Cardiac muscle cell (in vitro differentiated cells and primary cell): Measurements from ENCODE around the gene OR1L1. TPM values are rescaled to one million over a fixed set of nuclear protein-coding genes. Genes with fewer than 3 reads are reported as not detected.

Experiments used
- DNase-seq, 2 donors: peaks; one replicate each; pipeline versions ENCODE4 v3.0.0 to v3.0.0-alpha.2; 2010 to 2017; ENCODE audit warnings: low read depth in 1 of 2, low spot score in 1 of 2
- H3K27ac ChIP-seq: fragments of 200-600 bp; sonication (generic); 2 replicates; pipeline ENCODE4 v1.5.1; 2016
- H3K27me3 ChIP-seq: fragments of 200-600 bp; sonication (generic); 2 replicates; pipeline ENCODE4 v1.6.0; 2016; ENCODE audit warnings: control low read depth
- H3K36me3 ChIP-seq: fragments of 200-600 bp; sonication (generic); 2 replicates; pipeline ENCODE4 v1.5.1; 2016; ENCODE audit warnings: control low read depth
- H3K4me1 ChIP-seq: fragments of 200-600 bp; sonication (generic); 2 replicates; pipeline ENCODE4 v1.8.1; 2017; ENCODE audit warnings: low read depth, mild to moderate bottlenecking, mixed run types
- H3K4me3 ChIP-seq: fragments of 200-600 bp; sonication (generic); 2 replicates; pipeline ENCODE4 v1.5.1; 2016; ENCODE audit warnings: mild to moderate bottlenecking
- H3K9me3 ChIP-seq: fragments of 200-600 bp; sonication (generic); 2 replicates; pipeline ENCODE4 v1.5.1; 2017; ENCODE audit warnings: low read depth, mild to moderate bottlenecking, control low read depth
- CTCF ChIP-seq: IDR thresholded peaks from 2 replicates; pipeline ENCODE4 v1.5.1; 2012; ENCODE audit warnings: low read depth, mild to moderate bottlenecking, low read length
- polyA plus RNA-seq: library from polyadenylated mRNA; unstranded; fragments of >200 nt; fragmentation: Nextera tagmentation; extraction: Ambion mirVana; gene quantifications from 2 replicates; pipeline ENCODE4 v1.2.1, GENCODE V29; 2016
- total RNA-seq: library from RNA; depleted of rRNA; stranded (reverse); fragments of >200 nt; gene quantifications from 2 replicates; pipeline ENCODE4 v1.2.3, GENCODE V29; 2016

The OR1L1 gene, protein sequence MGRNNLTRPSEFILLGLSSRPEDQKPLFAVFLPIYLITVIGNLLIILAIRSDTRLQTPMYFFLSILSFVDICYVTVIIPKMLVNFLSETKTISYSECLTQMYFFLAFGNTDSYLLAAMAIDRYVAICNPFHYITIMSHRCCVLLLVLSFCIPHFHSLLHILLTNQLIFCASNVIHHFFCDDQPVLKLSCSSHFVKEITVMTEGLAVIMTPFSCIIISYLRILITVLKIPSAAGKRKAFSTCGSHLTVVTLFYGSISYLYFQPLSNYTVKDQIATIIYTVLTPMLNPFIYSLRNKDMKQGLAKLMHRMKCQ
- total RNA-seq (not detected in 2 replicates), polyA plus RNA-seq (not detected in 2 replicates)

DNA sequence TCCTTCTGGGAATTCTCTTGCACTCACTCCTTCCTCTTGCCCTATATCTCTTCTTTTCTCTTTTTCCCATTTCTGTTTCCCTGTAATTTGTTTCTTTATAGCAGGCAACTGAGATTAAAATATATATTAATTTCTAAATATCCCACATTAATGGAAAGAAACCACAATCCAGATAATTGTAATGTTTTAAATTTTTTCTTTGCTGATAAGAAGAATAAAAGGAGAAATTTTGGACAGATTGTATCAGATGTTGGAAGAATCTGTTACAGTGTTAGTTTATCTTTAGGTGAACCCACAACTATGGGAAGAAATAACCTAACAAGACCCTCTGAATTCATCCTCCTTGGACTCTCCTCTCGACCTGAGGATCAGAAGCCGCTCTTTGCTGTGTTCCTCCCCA, at the start of gene OR1L1:
Gene OR1L1 (plus strand): TSS at position 301 of the 400 bp plus-strand sequence. CDS start 0 bp downstream, at position 301.
- no peaks in the 10 kb centered on the region for H3K4me1 ChIP-seq
- H3K27me3 ChIP-seq: no peaks in the 10 kb centered on the region
- DNase-seq: no peak
- no peaks in the 10 kb centered on the region for H3K36me3 ChIP-seq
- H3K27ac ChIP-seq: no peak within 1 kb of the TSS
- no peak for TF ChIP-seq CTCF
- no peak within 1 kb of the TSS for H3K4me3 ChIP-seq
- H3K9me3 ChIP-seq: peaks cover 4% of the 10 kb centered on the region

DNA sequence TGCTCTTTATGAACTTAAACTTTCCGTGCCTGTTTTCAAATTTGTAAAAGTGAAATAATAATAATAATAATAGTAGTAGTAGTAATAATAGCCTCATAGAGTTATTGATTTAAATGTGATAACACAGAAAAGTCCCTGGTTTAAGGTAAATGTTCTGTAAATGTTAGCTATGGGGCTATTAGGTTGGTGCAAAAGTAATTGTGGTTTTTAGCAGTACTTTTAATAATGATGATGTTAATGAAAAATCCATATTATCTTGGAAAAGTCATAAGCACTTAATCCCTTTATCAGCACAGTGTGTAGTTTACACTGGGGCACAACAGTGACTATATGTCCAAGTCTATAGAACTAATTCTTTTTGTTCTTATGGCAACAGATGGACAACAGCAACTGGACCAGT, 47.2 kb upstream of the OR1L1 start, which contains the start of gene OR1Q1:
Gene OR1Q1 (plus strand): TSS at position 377 of the 400 bp plus-strand sequence. CDS start 0 bp downstream, at position 377.
- Histone ChIP-seq H3K9me3 (no peaks in the 10 kb centered on the region), H3K4me1 (no peaks in the 10 kb centered on the region), H3K27me3 (no peaks in the 10 kb centered on the region), H3K4me3 (no peak within 1 kb of the TSS), H3K36me3 (no peaks in the 10 kb centered on the region), H3K27ac (no peak within 1 kb of the TSS)
- DNase-seq: no peak
- no peak for TF ChIP-seq CTCF

DNA sequence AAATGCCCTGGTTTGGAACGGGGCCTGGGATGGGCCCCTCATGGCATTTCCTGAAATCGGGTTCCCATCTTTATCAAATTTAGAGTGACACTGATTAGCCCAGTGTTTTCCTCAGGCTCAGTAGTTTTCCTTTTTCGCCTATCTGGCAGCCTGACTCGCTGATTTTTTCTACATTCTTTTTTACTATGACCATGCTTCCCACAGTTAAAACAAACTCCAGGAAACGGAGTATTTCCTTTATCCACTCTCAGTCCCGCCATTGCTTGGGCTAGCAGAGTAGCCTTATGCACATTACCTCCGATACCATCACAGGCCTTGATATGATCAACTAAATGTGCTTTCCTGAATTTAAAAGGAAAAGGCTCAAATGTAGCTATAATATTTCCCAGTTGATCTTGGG, 41.5 kb upstream of the OR1L1 start:
- H3K27me3 ChIP-seq: no peaks in the 10 kb centered on the region
- no peak for TF ChIP-seq CTCF
- no peak overlapping the region for H3K27ac ChIP-seq
- H3K36me3 ChIP-seq: no peaks in the 10 kb centered on the region
- H3K4me1 ChIP-seq: no peaks in the 10 kb centered on the region
- H3K9me3 ChIP-seq: peaks cover 3% of the 10 kb centered on the region
- no peak overlapping the region for H3K4me3 ChIP-seq
- no peak for DNase-seq

- Histone ChIP-seq H3K9me3 (no peaks in the 10 kb centered on the region), H3K4me3 (no peak overlapping the region), H3K36me3 (no peaks in the 10 kb centered on the region), H3K27me3 (no peaks in the 10 kb centered on the region), H3K4me1 (no peaks in the 10 kb centered on the region), H3K27ac (no peak overlapping the region)
- TF ChIP-seq CTCF: no peak
- DNase-seq: no peak
These were observed 19.3 kb upstream of the OR1L1 start for GRCh38 chr9:122642226-122642625.

DNA sequence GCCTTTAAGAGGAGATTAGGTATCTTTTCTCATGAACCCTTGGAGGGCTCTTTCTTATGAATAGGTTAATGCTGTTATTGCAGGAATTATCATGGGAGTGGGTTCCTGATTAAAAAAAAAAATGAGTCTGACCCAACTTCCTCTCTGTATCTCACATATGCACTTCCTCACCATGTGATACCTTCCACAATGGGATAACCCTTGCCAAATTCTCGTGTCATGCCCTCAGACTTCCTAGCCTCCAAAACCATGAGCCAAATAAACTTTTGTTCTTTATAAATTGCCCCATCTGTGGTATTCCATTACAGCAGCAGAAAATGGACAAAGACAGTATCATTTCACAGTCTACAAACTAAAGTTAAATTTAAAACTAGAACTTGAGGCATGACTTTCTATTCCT, 5.1 kb upstream of the OR1L1 start:
- Histone ChIP-seq H3K4me1 (no peaks in the 10 kb centered on the region), H3K36me3 (no peaks in the 10 kb centered on the region), H3K27me3 (no peaks in the 10 kb centered on the region), H3K9me3 (peaks cover 4% of the 10 kb centered on the region), H3K27ac (no peak overlapping the region), H3K4me3 (no peak overlapping the region)
- DNase-seq: peak in 1 of 2 donors; percentile 0
- no peak for TF ChIP-seq CTCF
